CD1c-positive myeloid dendritic cell (primary cell): ENCODE data around the gene FMO5.
"Not testable (repeated sequence)": the region's sequence is repeated elsewhere in the genome, so short reads cannot be mapped to it uniquely, and the experiment has no call there.

Source experiments
- DNase-seq: peaks from one replicate; pipeline ENCODE4 v3.0.0-alpha.2; 2016; ENCODE audit errors: extremely low spot score

FMO5 gene

GRCh38 chr1:147207192-147207591 is 17.9 kb downstream of the FMO5 start:
- DNase-seq = no peak

GRCh38 chr1:147204080-147204479 is 21.1 kb downstream of the FMO5 start:
- peak; percentile 23 for DNase-seq

DNA sequence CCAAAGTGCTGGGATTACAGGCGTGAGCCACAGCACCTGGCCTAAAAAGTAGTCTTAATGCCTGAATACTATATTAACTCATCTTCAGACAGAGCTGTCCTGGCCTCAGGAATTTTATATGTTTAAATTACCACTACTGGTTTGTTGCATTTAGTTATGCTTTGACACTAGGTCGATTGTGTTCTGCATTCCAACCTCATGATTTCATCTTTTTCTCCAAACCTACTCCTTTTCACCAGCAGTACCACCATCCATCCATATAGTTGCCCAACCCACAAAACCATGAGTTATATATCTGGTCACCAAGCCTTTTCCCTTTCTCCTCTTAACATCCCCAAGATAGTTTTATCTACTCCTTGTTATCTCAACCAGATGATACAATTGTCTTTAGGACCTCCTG is 22.6 kb downstream of the FMO5 start:
- DNase-seq = no peak

GRCh38 chr1:147201786-147202185 is 23.4 kb downstream of the FMO5 start:
- no peak for DNase-seq

DNA sequence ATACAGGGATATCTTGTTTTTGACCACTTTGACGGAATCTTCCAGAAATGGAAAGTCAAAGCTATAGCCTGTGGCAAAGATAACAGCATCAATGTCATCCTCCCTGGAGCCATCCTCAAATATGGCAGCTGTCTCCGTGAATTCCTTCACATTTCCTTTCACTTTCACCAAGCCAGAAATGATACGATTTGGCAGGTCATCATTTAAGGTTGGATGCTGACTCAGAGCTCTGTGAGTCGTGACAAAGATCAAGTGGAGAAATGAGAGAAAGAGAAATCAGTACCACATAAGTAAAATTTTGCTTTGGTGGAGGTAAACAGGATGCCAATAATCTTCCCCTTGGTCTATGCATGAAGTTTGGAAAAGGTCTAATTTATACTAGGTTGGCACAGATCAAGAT is 23.9 kb downstream of the FMO5 start:
- DNase-seq = no peak

DNA sequence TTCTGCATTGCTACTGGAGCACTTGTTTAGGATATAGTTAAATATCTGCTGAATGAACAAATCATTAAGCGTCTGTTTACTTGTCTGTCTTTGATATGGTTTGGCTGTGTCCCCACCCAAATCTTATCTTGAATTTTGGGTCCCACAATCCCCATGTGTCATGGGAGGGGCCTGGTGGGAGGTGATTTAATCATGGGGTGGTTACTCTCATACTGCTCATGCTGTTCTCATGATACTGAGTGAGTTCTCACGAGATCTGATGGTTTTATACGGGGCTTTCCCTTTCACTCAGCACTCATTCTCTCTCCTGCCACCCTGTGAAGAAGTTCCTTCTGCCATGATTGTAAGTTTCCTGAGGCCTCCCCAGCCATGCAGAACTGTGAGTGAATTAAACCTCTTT is 27.8 kb downstream of the FMO5 start:
- DNase-seq = not testable (repeated sequence)

DNA sequence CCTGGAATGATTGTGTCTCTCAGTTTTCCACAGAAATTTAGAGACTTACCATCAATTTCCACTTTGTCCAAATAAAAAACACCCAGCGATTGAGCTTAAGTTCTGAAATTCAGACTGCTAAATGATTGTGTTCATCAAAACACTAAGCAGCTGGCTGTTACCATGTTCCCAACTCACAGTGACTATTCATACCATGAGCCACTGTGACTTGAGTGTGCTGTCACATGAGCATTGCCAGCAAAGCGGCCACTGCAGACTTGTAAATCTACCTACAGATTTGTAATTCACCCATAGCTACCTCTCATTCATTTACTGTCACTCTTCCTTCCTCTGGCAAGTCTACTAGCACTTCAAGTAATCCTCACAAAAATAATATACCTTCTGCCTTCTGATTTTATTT is 35.6 kb downstream of the FMO5 start:
- no peak for DNase-seq

DNA sequence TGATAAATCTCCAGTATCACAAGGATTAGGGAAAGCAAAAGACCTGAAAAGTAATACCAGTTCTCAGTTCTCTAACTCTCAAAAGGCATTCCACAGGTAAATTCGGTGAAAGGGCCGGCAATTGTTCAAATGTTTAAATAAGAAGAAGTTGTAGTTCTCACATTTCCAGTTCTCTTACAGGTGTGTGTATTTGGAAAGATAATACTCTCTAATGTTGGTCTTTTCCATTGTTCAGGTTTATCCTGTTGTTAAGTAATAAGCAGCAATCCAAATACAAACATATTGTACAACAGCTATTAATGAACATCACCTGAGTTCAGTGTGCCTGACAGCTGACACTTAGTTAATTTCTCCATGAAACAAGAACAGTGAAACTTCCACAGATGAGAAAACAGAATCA is 39.7 kb downstream of the FMO5 start:
- no peak for DNase-seq

- DNase-seq = no peak
These were observed 47.3 kb downstream of the FMO5 start for GRCh38 chr1:147177611-147178380.

DNA sequence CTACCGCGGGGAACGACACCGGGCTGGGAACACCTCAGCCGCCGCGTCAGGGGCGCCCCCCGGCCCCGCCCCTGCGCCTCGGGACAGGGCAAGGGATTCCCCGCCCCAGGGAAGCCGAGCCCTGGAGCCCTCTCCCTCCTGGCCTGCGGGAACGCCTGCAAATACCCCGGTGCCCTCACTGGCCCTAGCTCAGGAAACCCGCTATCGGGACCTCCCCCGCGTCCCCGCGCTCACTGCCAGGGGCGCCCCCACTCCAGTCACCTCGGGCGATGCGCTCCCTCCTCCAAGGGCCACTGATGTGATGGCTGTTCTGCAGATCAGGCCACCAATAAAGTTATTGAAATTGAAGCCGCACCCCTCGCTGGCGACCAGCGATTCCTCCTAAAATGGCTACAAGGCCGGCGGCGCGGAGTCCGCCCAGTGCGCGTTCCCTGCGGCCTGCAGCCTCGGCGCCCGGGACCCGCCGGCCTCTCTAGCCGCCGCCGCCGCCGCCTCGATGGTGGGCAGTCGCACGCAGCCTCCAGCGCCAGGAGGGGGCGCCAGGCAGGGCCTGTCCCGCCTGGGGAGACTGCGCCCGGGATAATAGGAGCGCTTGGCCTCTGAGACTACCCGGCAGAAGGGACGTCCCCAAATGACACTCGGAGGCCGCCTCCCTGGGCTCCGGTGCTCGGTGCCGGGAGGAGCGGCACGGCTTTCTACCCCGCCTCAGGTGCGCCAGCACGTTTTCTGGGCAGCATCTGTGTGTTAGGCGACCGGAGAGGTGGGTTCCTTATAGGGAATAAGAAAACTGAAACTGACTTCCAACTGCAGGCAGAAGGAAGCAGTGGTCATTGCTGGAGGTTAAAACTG is 52.7 kb downstream of the FMO5 start, which contains the start of gene PRKAB2:
Gene PRKAB2, minus strand, starts transcription at position 303 of the 849 bp plus-strand sequence. CDS start 326 bp downstream, outside the sequence.
- DNase-seq = peak; percentile 96

GRCh38 chr1:147171399-147172167 is 53.6 kb downstream of the FMO5 start:
- peak; percentile 2 for DNase-seq

- no peak for DNase-seq
These were observed 55.1 kb downstream of the FMO5 start for GRCh38 chr1:147169840-147170674.

DNA sequence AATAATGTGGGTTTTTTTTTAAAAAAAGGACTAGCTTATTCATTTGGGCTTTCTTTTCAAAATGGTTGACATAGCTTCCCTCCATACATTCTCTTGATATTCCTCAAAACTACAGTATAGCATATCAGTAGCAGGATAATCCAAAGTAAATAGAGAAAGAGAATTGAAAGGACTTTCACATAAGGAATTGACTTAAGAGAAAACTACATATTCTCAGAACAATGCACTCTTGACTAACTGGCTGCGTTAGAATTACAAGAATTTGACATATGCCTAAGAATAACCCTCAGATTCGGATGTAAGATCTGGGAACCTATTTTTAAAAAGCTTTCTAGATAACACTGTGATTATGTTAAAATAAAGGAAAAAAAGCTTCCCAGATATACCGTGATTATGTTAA is 56.0 kb downstream of the FMO5 start:
- no peak for DNase-seq

- DNase-seq = no peak
These were observed 56.5 kb downstream of the FMO5 start for GRCh38 chr1:147168626-147169058.

DNA sequence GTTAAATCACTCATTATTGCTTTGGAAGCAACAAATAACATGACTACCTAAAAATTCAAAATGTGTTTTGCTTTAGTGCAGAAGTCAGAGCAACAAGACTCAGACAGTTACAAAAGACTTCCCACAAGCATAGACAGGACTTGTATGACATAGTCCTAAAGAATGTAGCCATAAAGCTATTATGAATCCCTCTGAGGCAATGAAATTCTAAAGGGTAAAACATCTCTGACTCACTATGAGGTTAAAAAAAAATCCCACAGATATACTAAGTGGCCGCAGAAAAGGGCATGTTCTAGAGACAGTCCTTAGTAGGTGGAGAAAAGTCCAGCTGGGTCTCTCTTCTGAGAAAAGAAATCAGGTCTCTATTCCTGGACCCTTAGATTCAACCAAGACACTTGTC is 57.8 kb downstream of the FMO5 start:
- DNase-seq = no peak

DNA sequence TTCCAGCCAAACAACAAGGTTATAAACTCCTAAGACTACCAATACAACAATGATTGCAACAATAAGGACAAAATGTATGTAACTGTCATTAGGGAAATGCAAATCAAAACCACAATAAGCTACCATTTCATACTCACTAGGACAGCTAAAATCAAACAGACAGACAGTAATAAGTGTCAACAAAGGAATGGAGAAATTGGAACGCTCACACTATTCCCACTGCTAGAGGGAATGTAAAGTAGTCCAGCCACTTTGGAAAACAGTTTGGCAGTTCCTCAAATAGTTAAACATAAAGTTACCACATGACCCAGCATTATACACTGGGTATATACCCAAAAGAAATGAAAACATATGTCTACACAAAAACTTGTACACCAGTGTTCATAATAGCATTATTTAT is 62.1 kb downstream of the FMO5 start:
- DNase-seq = no peak

DNA sequence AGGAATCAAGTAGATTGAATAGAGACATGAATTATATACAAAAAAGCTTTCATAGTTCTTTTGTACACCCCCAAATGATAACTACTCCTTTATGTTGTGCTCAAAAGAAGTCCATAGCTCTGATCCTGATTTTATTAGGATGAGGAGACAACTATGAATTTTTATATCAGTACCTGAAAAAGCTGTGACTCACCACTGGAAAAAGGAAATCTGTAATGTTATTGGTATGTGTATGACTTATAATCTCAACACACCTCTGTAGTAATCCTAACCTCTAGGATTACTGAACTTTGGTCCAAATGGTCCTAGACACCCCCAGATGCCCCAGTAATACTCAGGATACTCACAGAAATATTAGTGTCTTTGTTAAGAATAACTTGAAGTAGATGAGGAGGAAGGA is 63.0 kb downstream of the FMO5 start:
- DNase-seq = no peak

DNA sequence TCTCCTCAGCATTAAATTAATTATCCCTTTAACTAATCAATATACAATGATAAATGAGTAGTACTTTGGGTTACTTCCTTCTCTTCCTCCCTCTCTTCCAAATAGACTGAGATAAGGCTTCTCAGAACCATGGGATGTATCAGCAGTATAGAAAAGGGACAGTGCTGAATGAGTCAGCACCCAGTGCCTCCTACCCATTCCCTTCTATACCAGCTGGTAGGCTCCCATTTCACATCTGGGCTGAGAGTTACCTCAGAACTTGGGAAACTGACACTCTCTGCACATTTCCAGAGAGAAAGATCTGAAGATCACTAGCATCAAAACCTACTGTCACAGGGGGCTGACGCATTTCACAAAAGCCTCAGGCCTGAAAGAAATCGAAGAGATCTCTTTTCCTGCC is 68.0 kb downstream of the FMO5 start:
- DNase-seq = not testable (repeated sequence)

DNA sequence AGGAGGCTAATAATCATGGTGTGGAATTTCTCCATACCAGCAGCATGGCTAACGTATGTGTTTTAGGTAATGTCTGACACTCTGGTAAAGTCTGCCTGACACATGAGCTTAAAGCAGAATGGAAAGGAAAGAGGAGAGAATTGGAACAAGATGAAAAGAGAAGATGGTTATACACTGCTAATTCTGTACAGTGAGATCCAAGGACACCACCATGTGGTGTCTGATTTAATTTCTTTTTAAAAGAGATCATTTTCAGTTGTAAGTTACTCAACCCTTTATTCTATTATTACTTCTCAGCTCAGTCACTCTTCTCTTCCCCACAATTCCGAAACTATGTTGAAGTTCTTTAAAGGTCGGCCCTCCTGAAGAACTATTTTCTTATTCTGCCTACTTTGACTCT is 68.5 kb downstream of the FMO5 start:
- DNase-seq = no peak

DNA sequence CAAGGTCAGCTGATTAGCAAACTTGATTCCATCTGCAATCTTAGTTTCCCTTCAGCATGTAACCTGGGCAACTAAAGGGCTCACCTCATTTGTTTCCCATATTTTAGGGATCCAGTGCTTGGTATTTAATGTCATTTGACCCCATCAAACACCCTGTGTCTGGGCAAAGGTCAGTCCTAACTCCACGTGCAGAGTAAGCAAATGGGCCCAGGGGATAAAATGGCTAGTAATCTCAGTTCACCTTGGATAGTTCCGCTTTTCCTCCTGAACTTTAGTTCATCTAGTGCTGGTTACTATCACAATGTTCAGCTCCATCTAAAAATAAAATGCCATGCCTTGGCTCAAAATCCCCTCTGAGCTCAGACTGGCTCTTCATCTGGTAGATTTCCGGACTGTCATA is 72.4 kb downstream of the FMO5 start:
- no peak for DNase-seq

DNA sequence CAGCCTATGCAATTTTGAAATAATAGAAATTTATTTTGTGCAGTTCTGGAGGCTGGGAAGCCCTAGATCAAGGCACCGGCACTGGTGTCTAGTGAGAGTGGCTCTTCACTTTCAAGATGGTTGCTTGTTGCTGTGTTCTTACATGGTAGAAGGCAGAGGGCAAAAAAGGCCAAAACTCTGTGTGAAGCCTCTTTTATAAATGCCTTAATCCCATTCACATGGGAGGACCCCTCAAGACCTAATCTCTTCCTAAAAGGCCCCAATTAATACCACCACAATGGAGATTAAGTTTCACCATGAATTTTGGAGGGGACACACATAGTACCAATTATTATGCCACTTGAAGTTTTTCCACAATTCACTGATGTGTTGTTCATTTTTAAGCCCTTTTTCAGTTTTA is 73.9 kb downstream of the FMO5 start:
- no peak for DNase-seq
